22Rv1 (cell line): Measurements from ENCODE around the gene CSDE1.

Source experiments
- CTCF ChIP-seq: fragments of 450-650 bp; IDR thresholded peaks from 2 replicates; pipeline ENCODE4 v1.5.1; 2017; ENCODE audit warnings: mild to moderate bottlenecking
- ZFX ChIP-seq: fragments of 450-650 bp; IDR thresholded peaks from 2 replicates; pipeline ENCODE4 v1.6.1; 2017; ENCODE audit warnings: antibody characterized with exemption, borderline replicate concordance

GRCh38 chr1:114723915-114724314 is 33.9 kb downstream of the CSDE1 start:
- TF ChIP-seq CTCF = no peak
- no peak for TF ChIP-seq ZFX
